Activated CD4-positive, alpha-beta T cell treated with anti-CD3 and anti-CD28 coated beads, Interleukin-2, amount 50 U/mL, for 48 hours (primary cell): ENCODE measurements around the gene CCDC74A.
"Not testable (repeated sequence)": the region's sequence is repeated elsewhere in the genome, so short reads cannot be mapped to it uniquely, and the experiment has no call there.

Experiments
- DNase-seq, 2 experiments: peaks; one replicate each; pipeline ENCODE4 v3.0.0-alpha.2; 2020

The CCDC74A gene

DNA sequence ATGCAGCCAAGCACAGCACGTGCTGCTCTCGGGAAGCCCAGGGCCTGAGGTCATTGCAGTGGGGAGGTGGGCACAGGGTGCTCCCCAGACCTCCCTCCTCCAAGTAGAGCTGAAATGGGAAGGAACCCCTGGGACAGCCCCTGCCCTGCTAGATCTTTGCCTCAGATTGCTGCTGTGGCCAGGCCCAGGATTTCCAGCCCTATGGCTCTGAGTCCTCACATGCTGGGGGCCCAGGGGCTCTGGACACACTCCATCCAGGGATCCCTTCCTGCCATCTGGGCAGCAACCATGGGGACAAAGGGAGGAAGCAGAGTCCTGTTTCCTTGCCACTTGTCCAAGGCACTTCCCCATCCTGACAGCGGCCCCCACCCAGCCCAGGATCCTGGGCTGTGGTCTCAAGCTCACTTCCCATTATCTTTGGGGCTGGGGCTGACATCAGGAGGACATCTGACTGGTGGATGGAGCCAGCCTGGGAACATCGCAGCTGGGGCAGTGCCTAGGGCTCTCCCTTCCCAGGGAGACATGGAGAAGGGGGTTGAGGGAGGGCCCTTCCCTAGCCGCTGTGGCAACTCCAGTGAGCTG lies 2.3 kb downstream of the CCDC74A start:
- DNase-seq: not testable (repeated sequence)

GRCh38 chr2:131530626-131531344 lies 3.1 kb downstream of the CCDC74A start:
- not testable (repeated sequence) for DNase-seq

DNA sequence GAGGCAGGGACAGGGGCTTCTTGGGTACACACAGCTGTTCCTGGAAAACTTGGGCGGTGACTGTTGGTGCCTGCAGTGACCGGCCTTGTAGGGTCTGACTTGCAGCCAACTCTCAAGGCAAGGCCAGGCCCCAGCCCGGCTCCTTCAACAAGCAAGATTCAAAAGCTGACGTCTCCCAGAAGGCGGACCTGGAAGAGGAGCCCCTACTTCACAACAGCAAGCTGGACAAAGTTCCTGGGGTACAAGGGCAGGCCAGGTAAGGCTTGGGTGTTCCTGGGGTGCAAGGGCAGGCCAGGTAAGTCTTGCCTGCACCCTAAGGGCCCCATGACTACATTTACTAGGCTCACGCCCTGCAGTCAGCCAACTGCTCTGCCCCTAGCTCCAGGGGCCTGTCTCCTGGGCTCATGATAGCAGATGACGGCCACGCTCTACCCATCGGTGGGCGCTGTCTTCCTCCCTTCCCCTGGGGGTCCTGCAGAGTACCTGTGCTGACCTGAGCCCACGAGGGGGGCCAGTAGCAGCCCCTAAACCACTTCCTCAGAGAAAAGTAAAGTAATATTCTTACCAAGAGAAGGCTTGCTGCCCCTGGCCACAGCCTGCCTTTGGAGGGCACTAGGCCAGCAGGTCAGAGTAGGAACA lies 4.0 kb downstream of the CCDC74A start:
- DNase-seq: not testable (repeated sequence)

DNA sequence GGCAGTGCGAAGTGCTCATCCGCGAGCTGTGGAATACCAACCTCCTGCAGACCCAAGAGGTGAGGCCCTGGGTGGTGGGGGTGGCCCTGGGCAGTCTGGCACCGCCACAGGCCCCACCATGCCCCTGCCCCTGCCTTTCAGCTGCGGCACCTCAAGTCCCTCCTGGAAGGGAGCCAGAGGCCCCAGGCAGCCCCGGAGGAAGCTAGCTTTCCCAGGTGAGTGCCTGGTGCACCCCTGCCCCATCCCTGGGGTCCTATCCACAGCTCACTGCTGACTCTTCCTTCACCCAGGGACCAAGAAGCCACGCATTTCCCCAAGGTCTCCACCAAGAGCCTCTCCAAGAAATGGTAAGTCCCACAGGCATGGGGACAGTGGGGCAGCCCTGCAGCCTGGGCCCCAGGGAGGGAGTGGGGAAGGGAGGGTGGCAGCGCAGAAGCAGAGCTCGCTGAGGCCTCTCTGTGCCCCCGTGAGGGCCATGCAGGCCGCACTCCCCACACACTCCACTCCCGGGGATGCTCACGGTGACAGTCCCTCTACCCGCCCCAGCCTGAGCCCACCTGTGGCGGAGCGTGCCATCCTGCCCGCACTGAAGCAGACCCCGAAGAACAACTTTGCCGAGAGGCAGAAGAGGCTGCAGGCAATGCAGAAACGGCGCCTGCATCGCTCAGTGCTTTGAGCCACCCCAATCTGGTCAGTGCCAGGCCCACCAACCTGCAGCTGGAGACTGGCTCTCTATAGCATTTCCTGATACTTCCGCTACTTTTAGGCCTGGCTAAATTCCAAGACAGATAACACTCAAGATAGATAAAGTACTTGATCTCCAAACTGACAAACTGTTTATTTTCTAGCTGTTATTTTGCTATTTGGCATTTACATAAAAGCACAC lies 5.3 kb downstream of the CCDC74A start:
- DNase-seq: not testable (repeated sequence)

DNA sequence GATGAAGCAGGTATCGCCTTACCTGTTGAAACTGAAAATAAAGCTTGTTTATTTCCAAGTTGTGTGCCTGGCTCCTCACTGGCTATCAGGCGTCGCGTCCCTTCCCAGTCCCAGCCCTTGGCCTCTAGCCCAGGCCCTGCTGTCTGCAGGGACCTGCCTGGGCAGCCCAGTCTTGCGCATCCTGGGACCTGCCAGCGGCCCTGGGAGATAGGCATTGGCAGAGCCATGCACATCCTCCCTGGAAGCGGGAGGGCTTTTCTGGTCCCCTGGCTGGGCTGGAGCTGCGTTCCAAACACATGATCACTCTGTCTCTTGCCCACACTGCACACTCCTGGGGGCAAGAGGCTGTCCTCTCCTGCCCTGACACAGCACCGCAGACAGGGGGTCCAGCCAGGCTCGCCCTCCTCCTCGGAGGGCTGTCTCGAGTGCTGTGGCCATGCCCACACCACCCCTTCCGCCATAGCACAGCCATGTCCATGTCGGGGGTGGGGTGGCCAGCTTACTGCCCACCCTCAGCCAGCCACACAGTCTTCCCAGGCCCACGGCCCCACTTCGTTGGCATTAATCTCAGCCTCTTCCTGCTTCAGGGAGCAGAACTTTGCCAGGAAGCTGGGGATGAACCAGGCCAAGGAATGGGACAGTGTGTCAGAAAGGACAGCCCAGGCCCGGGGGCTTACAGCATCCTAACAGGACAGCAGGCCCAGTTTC lies 6.1 kb downstream of the CCDC74A start:
- DNase-seq: not testable (repeated sequence)

DNA sequence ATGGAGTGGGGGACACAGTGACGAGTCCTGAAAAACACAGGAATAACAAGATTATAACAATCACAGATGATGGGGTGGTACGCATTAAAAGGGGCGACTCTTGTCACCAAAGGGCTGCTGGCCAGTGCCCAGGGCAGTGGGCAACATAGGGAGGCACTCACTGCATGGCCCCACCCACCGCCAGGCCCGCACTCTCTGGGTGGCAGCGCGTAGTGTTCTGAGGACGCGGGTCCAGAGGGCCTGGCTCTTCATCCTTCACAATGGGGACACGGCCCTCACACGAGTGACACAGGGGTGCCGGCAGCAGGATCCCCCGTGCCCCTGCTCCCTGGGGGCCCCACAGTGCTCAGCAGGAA lies 6.6 kb downstream of the CCDC74A start:
- DNase-seq: not testable (repeated sequence)

- not testable (repeated sequence) for DNase-seq
These were observed 7.3 kb downstream of the CCDC74A start for GRCh38 chr2:131534965-131535364.

- DNase-seq: no peak
These were observed 7.8 kb downstream of the CCDC74A start for GRCh38 chr2:131535526-131535925.

DNA sequence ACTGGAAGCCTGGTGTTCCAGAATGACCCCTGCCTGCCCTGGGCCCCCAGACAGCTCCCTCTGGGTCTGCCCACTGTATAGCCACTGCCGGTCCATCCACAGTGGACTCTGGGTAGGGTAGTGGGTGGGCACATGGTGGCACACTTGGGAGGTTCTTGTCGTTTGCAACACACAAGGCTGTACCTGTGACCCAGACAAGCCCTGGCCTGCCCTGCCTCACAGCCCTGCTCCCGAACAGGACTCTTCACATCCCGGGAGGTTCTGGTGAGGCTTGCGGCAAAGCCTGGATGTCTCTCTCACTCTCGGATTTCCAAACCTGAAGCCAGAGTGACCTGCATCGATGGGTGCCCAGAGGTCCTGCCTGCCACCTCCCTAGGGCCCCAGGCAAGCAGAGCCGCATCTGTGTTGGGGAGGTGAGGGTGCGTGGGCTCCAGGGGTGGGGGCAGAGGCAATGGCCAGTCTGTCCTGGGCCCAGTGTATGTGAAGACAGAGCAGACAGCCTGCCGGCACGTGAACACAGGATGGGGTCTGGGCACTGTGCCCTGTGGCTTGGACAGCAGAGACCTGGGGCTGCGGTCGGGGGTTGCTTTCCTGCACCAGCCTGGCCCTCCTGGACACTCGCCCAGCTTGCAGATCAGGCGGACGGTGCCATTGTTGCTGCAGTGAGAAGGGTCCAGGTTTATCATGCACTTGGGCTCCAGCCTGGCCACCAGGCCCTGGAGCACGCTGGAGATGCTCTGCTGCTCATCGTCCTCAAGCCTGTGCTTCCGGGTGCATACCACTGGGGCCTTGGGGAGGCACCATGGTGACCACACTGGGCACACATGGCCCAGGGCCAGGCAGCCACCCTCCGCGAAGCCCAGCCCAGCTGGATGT lies 8.5 kb downstream of the CCDC74A start:
- not testable (repeated sequence) for DNase-seq

DNA sequence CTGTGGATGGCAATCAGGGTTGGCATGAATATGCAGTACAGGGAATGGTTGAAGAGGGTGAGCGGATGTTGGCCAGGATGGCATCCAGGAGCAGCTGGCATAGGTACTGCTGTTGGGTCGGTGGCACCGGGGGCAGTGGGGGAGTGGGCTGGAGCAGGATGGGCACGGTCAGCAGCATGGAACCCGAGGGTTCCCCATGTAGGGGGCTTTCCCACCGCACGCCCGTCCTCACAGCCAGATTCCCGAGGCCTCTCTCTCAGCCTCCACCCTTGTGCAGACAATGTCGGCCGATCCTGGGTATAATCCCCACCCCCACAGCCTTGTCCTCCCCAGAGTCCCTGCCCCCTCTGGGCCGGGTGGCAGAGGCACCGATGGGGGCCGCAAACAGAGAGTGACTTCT lies 9.2 kb downstream of the CCDC74A start:
- not testable (repeated sequence) for DNase-seq

DNA sequence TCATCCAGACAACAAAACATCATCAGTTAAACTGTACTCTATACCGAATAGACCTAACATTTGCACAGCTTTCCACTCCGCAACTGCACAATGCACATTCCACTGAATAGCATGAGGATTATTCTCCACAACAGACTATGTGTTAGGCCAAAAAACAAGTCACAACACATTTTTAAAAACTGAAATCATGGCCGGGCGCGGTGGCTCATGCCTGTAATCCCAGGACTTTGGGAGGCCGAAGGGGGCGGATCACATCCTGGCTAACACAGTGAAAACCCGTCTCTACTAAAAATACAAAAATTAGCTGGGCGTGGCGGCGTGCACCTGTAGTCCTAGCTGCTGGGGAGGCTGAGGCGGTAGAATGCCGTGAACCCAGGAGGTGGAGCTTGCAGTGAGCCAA lies 11.2 kb downstream of the CCDC74A start:
- DNase-seq: not testable (repeated sequence)

DNA sequence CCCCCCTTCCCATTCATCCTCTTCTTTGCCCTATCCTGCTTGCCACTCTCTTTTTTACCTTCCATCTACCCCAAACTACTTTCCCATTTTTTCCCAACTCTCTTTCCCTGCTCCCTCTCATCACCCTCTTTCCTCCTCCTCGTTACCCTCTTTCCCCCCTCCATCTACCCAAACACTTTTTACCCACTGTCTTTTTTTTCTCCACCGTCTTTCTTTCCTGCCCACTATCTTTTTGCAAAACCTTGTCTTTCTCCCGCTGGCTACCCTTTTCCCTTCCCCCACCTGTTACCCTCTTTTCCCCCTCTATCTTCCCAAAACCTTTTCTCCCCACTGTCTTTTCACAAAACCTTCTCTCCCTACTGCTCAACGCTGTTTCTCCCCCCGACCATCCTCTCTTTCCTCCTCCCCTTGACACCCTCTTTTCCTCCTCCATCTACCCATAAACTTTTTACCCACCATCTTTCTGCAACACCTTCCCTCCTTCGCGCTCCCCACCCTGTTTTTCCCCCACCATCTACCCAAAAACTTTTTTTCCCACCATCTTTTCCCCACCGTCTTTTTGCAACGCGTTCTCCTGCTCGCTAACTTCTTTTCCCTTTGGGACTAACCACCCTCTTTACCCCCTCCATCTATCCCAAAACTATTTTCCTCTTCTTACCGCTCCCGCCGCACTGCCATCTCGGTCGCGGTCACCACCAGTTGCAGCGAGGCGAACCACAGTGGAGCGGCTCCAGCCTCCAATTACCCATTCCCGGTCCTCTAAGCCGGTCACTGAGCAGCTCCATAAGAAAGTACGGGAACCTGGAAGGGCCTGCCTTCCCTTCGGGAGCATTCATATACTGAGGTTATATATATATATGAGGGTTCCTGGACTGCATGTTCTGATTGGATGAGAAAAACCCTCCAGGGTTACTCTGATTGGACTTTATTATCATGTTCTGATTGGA lies 15.0 kb downstream of the CCDC74A start:
- DNase-seq: no peak

- no peak for DNase-seq
These were observed 15.8 kb downstream of the CCDC74A start for GRCh38 chr2:131543385-131543891.

- not testable (repeated sequence) for DNase-seq
These were observed 16.5 kb downstream of the CCDC74A start for GRCh38 chr2:131544006-131544812.

DNA sequence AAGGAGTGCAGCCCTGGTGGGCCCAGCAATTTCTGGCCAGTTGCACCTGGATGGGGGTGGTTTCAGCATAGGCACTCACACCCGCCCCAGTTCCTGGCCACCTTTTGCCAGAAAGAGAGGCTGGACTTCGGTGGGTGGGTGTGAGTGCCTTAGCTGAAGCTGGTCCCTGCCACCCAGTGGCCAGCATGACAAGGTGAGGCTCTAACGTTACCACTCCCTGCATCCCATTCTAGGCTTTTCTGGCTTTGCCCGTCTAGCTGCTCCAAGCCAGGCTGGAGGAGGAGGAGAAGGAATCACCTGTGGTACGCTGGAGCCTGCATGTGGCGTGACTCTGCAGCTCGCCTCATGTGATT lies 17.1 kb downstream of the CCDC74A start:
- DNase-seq: not testable (repeated sequence)

- DNase-seq: no peak
These were observed 25.2 kb downstream of the CCDC74A start for GRCh38 chr2:131552871-131553270.

GRCh38 chr2:131556998-131557397 lies 29.3 kb downstream of the CCDC74A start:
- no peak for DNase-seq

GRCh38 chr2:131557558-131558321 lies 30.1 kb downstream of the CCDC74A start:
- no peak for DNase-seq
